Activated T-helper 2 cell treated with anti-CD3 and anti-CD28 coated beads, Interferon-gamma antibody, Interleukin-2, Interleukin-4, amounts not matched to agents 10 μg/mL and 5 μg/mL and 100 μg/mL, durations not matched to agents 14 hours and 24 hours and 36 hours (primary cell): Measurements from ENCODE around the gene CAV1. TPM values are rescaled to one million over a fixed set of nuclear protein-coding genes. Genes with fewer than 3 reads are reported as not detected.
"Not testable (repeated sequence)": the region's sequence is repeated elsewhere in the genome, so short reads cannot be mapped to it uniquely, and the experiment has no call there.

Experiments used
- DNase-seq: peaks from one replicate; pipeline ENCODE4 v3.0.0; 2021; ENCODE audit warnings: low spot score
- H3K27ac Mint-ChIP-seq: one replicate; pipeline ENCODE4 v1.8.0; 2021; ENCODE audit warnings: mixed read lengths
- H3K27me3 Mint-ChIP-seq: one replicate; pipeline ENCODE4 v1.8.0; 2021; ENCODE audit warnings: low read depth, mixed read lengths
- H3K36me3 Mint-ChIP-seq: one replicate; pipeline ENCODE4 v1.8.0; 2021; ENCODE audit warnings: low read depth, mixed read lengths
- H3K4me1 Mint-ChIP-seq: one replicate; pipeline ENCODE4 v1.8.0; 2021; ENCODE audit warnings: low read depth, mixed read lengths
- H3K4me3 Mint-ChIP-seq: one replicate; pipeline ENCODE4 v1.8.0; 2021; ENCODE audit warnings: low read depth, mild to moderate bottlenecking, moderate library complexity, mixed read lengths
- H3K9me3 Mint-ChIP-seq: one replicate; pipeline ENCODE4 v1.8.0; 2021; ENCODE audit warnings: mixed read lengths
- intact Hi-C: fragments of 100-400 bp; cut with micrococcal nuclease; formaldehyde crosslinking; loops from one replicate; pipeline ENCODE4 v1.15.1; 2023
- total RNA-seq: library from RNA; stranded (reverse); gene quantifications from 2 replicates; pipeline ENCODE4 v1.2.3, GENCODE V29; 2022

CAV1 gene
- total RNA-seq, 1 donor from 2014 or later: 0.41 TPM

- Mint-ChIP-seq H3K4me1 (peaks cover 23% of the 10 kb centered on the region), H3K9me3 (no peaks in the 10 kb centered on the region), H3K27ac (no peak overlapping the region), H3K27me3 (peaks cover 4% of the 10 kb centered on the region), H3K4me3 (no peak overlapping the region), H3K36me3 (no peaks in the 10 kb centered on the region)
- no peak for DNase-seq
- intact Hi-C loops: no loop called here
These were observed 60.6 kb downstream of the CAV1 start for GRCh38 chr7:116585392-116585791.

DNA sequence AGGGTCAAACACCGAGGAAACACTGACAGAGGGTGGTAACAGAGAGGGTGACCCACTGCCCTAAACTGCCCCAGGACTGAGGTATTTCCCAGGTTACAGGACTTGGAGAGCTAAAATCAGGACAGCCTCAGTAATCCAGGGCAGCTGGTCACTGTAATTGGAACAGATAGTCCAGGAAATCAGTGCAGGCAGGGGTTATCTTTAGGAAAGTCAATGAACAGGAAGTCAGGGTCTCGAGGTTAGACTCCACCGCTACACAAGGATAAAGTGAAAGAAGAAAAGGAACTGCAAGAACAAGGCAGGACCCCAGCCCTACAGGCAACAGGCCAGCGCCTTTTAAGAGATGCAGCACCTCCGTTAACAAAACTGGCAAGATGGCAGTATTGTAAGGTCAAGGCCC lies 61.1 kb downstream of the CAV1 start:
- intact Hi-C loops: no loop called here
- Mint-ChIP-seq H3K9me3 (no peaks in the 10 kb centered on the region), H3K4me1 (peaks cover 23% of the 10 kb centered on the region), H3K36me3 (no peaks in the 10 kb centered on the region), H3K27ac (no peak overlapping the region), H3K27me3 (peaks cover 4% of the 10 kb centered on the region), H3K4me3 (no peak overlapping the region)
- no peak for DNase-seq

DNA sequence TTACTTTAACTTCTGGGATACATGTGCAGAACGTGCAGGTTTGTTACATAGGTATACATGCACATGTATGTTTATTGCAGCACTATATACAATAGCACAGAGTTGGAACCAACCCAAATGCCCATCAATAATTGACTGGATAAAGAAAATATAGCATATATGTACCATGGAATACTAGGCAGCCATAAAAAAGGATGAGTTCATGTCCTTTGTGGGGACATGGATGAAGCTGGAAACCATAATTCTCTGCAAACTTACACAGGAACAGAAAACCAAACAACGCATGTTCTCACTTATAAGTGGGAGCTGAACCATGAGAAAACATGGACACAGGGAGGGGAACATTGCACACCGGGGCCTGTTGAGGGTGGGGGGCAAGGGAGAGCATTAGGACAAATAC lies 62.4 kb downstream of the CAV1 start:
- H3K4me3 Mint-ChIP-seq, DNase-seq, H3K27me3 Mint-ChIP-seq, H3K36me3 Mint-ChIP-seq, intact Hi-C loops, H3K9me3 Mint-ChIP-seq, H3K27ac Mint-ChIP-seq: not testable (repeated sequence)
- peaks cover 28% of the 10 kb centered on the region for H3K4me1 Mint-ChIP-seq

GRCh38 chr7:116588225-116588624 lies 63.4 kb downstream of the CAV1 start:
- H3K4me3 Mint-ChIP-seq: no peak overlapping the region
- no peaks in the 10 kb centered on the region for H3K36me3 Mint-ChIP-seq
- peaks cover 28% of the 10 kb centered on the region for H3K4me1 Mint-ChIP-seq
- H3K9me3 Mint-ChIP-seq: no peaks in the 10 kb centered on the region
- peak; percentile 13 for DNase-seq
- intact Hi-C loops: loop anchor here (1.0 to 2.0 kb wide), 3 partner anchors 62 to 441 kb away; no protein-coding TSS in a partner anchor
- H3K27me3 Mint-ChIP-seq: peaks cover 19% of the 10 kb centered on the region
- peak overlapping the region; percentile 54 for H3K27ac Mint-ChIP-seq

GRCh38 chr7:116588641-116589594 lies 64.1 kb downstream of the CAV1 start:
- Mint-ChIP-seq H3K9me3 (no peaks in the 10 kb centered on the region), H3K4me1 (peaks cover 25% of the 10 kb centered on the region), H3K27ac (peak overlapping the region; percentile 54), H3K4me3 (no peak overlapping the region), H3K36me3 (no peaks in the 10 kb centered on the region), H3K27me3 (peaks cover 24% of the 10 kb centered on the region)
- DNase-seq: no peak
- intact Hi-C loops: loop anchor here (1.0 to 2.0 kb wide), 5 partner anchors 63 to 442 kb away; no protein-coding TSS in a partner anchor

DNA sequence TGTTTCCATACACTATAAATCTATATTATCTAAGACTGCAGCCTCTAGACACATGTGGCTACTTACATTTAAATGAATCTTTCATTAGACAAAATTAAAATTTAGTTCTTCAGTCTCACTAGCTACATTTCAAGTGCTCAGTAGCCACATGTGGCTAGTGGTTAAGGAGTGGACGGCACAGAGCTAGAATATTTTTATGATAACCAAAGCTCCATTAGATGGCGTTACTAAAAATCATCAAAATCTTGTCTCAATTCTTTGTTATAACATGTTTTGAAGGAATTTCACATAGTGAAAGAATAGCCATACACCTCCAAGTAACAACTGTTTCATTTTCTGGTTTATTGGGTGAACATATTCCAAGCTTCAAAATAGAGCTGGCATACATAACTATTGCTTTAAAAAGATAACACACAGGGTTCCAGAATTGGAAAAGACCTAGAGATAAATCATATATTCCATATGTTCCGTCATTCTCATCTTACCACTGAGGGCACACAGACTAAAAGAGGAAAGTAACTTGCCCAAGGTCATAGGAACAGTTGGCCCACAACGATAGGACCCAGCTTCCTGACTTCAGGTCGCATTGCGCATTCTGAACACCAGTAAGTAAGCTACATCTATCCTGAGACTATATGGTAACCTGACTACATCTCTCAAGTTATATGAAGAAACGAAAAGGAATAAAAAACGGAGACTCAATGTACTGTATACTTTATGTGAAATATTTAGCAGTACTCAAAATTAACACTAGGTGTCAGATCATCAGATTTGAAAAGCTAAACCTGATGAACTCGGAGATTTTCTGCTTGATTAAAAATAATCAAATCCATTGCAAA lies 66.6 kb downstream of the CAV1 start:
- no peaks in the 10 kb centered on the region for H3K9me3 Mint-ChIP-seq
- H3K36me3 Mint-ChIP-seq: no peaks in the 10 kb centered on the region
- H3K27ac Mint-ChIP-seq: no peak overlapping the region
- peaks cover 39% of the 10 kb centered on the region for H3K27me3 Mint-ChIP-seq
- intact Hi-C loops: loop anchor here (1.0 to 5.0 kb wide), 3 partner anchors 81 to 218 kb away; partner anchors contain the start of gene MET
- no peak overlapping the region for H3K4me3 Mint-ChIP-seq
- peaks cover 24% of the 10 kb centered on the region for H3K4me1 Mint-ChIP-seq
- no peak for DNase-seq

- Mint-ChIP-seq H3K36me3 (no peaks in the 10 kb centered on the region), H3K27ac (no peak overlapping the region), H3K4me3 (no peak overlapping the region), H3K4me1 (peaks cover 24% of the 10 kb centered on the region), H3K27me3 (peaks cover 42% of the 10 kb centered on the region), H3K9me3 (no peaks in the 10 kb centered on the region)
- intact Hi-C loops: loop anchor here (5.0 kb wide), 2 partner anchors 80 to 195 kb away; partner anchors contain the start of gene MET
- no peak for DNase-seq
These were observed 67.2 kb downstream of the CAV1 start for GRCh38 chr7:116592041-116592355.

GRCh38 chr7:116592445-116592844 lies 67.6 kb downstream of the CAV1 start:
- H3K27me3 Mint-ChIP-seq: peaks cover 45% of the 10 kb centered on the region
- intact Hi-C loops: loop anchor here (5.0 kb wide), 2 partner anchors 80 to 195 kb away; partner anchors contain the start of gene MET
- no peaks in the 10 kb centered on the region for H3K36me3 Mint-ChIP-seq
- no peak overlapping the region for H3K4me3 Mint-ChIP-seq
- H3K4me1 Mint-ChIP-seq: peaks cover 24% of the 10 kb centered on the region
- no peaks in the 10 kb centered on the region for H3K9me3 Mint-ChIP-seq
- no peak for DNase-seq
- no peak overlapping the region for H3K27ac Mint-ChIP-seq

GRCh38 chr7:116593359-116594075 lies 68.7 kb downstream of the CAV1 start:
- intact Hi-C loops: loop anchor here (5.0 kb wide), 2 partner anchors 79 to 194 kb away; partner anchors contain the start of gene MET
- Mint-ChIP-seq H3K27ac (no peak overlapping the region), H3K36me3 (no peaks in the 10 kb centered on the region), H3K9me3 (no peaks in the 10 kb centered on the region), H3K4me3 (no peak overlapping the region), H3K27me3 (peaks cover 52% of the 10 kb centered on the region), H3K4me1 (peaks cover 16% of the 10 kb centered on the region)
- DNase-seq: no peak

GRCh38 chr7:116595063-116595462 lies 70.2 kb downstream of the CAV1 start:
- no peak for DNase-seq
- Mint-ChIP-seq H3K27ac (no peak overlapping the region), H3K4me3 (no peak overlapping the region), H3K36me3 (no peaks in the 10 kb centered on the region), H3K9me3 (no peaks in the 10 kb centered on the region), H3K4me1 (peaks cover 11% of the 10 kb centered on the region), H3K27me3 (peaks cover 54% of the 10 kb centered on the region)
- intact Hi-C loops: no loop called here

- no peaks in the 10 kb centered on the region for H3K36me3 Mint-ChIP-seq
- no peak overlapping the region for H3K27ac Mint-ChIP-seq
- H3K4me3 Mint-ChIP-seq: no peak overlapping the region
- DNase-seq: no peak
- intact Hi-C loops: no loop called here
- peaks cover 53% of the 10 kb centered on the region for H3K27me3 Mint-ChIP-seq
- H3K4me1 Mint-ChIP-seq: peaks cover 13% of the 10 kb centered on the region
- H3K9me3 Mint-ChIP-seq: no peaks in the 10 kb centered on the region
These were observed 72.5 kb downstream of the CAV1 start for GRCh38 chr7:116597384-116597783.

DNA sequence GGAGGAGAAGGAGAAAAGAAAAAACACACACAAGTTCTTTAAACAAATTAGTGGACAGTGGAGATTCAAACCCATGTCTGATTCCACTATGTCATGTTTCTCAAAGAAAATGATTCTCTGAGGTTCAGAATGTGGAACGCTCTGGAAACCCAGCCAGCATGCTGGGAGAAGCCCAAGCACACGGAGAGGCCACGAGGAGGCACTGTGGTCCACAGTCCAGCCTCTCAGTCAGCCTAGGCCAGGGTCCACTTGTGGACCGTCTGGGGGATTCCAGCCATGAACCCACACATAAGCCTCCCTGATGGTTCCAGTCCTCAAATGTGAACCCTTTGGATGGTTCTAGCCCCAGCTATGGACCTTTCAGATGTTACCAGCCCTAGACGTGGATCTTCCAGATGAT lies 73.4 kb downstream of the CAV1 start:
- Mint-ChIP-seq H3K27me3 (peaks cover 45% of the 10 kb centered on the region), H3K4me1 (peaks cover 9% of the 10 kb centered on the region), H3K9me3 (no peaks in the 10 kb centered on the region), H3K27ac (no peak overlapping the region), H3K36me3 (no peaks in the 10 kb centered on the region), H3K4me3 (no peak overlapping the region)
- intact Hi-C loops: no loop called here
- no peak for DNase-seq
